IMR-90 (cell line): ENCODE measurements around the gene SIAH2.

Source experiments
- CHD1 ChIP-seq: IDR thresholded peaks from 2 replicates; pipeline ENCODE4 v1.6.1; 2012; ENCODE audit warnings: low read depth, low read length, improper control_type of control experiment
- MAZ ChIP-seq: IDR thresholded peaks from 2 replicates; pipeline ENCODE4 v1.6.1; 2012; ENCODE audit warnings: low read depth, mild to moderate bottlenecking, low read length, improper control_type of control experiment, moderate library complexity, borderline replicate concordance
- POLR2A ChIP-seq: IDR thresholded peaks from 2 replicates; pipeline ENCODE4 v1.6.1; 2012; ENCODE audit warnings: mild to moderate bottlenecking, low read depth, low read length
- RAD21 ChIP-seq: IDR thresholded peaks from 2 replicates; pipeline ENCODE4 v1.6.1; 2012; ENCODE audit warnings: low read length, improper control_type of control experiment
- RFX5 ChIP-seq: IDR thresholded peaks from 2 replicates; pipeline ENCODE4 v1.8.0; 2012; ENCODE audit warnings: low read depth, mild to moderate bottlenecking, low read length, moderate library complexity
- TF ChIP-seq, protein P1 (sequence below): conservative IDR thresholded peaks from 2 replicates; pipeline ENCODE4 v1.5.1; 2012; ENCODE audit warnings: mild to moderate bottlenecking, low read depth, low read length, improper control_type of control experiment

DNA sequence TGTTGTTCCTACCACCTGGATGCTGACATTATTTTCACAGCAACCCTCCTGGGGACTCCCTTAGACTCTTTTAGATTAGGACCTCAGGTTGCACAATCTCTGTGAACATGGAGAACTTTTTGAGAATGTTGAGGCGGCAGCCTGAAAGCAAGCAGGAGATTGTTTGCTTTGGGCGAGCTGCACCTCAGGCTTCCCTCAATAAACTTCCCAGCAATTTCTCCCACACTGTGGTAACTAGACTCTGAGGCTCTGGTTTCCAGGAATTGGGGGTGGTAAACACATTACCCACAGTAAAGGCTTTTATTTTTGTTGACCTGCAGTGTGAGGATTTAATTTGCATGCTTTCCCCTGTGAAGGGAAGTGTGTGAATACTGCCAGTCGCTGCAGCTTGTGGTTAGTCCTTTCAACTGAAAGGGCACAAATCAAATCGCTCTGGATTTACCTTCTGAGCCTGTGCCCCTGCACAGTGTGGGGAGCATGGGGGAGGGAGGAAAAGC is 35.2 kb upstream of the SIAH2 start:
- no peak for TF ChIP-seq MAZ
- no peak for TF ChIP-seq RFX5
- no peak for TF ChIP-seq POLR2A
- TF ChIP-seq, protein P1, sequence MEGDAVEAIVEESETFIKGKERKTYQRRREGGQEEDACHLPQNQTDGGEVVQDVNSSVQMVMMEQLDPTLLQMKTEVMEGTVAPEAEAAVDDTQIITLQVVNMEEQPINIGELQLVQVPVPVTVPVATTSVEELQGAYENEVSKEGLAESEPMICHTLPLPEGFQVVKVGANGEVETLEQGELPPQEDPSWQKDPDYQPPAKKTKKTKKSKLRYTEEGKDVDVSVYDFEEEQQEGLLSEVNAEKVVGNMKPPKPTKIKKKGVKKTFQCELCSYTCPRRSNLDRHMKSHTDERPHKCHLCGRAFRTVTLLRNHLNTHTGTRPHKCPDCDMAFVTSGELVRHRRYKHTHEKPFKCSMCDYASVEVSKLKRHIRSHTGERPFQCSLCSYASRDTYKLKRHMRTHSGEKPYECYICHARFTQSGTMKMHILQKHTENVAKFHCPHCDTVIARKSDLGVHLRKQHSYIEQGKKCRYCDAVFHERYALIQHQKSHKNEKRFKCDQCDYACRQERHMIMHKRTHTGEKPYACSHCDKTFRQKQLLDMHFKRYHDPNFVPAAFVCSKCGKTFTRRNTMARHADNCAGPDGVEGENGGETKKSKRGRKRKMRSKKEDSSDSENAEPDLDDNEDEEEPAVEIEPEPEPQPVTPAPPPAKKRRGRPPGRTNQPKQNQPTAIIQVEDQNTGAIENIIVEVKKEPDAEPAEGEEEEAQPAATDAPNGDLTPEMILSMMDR, result no peak
- TF ChIP-seq RAD21, result no peak
- TF ChIP-seq CHD1, result no peak
